Measurements from ENCODE around the gene DCC. TPM values are rescaled to one million over a fixed set of nuclear protein-coding genes. Genes with fewer than 3 reads are reported as not detected.

DCC gene
- total and polyA plus RNA-seq, 2 donors (not counting 1 experiment from before 2014, with no cell fraction given), result not detected

DNA sequence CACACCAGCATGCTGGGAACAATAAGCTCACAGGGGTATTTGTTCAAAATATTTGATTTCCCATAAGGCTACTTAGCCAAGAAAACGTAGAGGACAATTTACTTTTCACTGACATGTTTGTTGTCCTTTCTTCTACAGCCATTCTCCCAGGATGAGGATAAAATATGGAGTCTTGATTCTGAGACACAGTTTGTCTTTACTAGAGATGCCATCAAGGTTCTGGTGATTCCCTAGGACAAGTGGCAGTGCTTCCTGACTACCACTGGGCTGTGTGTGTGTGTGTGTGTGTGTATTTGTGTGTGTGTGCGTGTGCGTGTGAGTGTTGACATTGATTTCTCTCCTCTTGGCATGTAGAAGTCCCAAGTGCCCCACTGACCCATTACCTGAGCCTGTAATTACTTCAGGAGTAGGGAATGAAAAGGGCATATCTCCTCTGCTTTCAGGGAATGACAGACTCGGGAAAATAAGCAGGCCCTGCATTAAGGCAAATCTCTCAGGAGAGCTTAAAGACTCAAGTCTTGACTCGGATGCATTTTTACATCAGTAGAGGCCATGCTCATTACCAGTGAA, 761.6 kb downstream of the DCC start:
- H3K9me3 ChIP-seq (ENCODE audit: control extremely low read depth in 1 of 3, control insufficient read depth in 2 of 3, insufficient read depth in 1 of 3, low read length in 2 of 3), result no peaks in the 10 kb centered on the region
- TF ChIP-seq, protein P1, sequence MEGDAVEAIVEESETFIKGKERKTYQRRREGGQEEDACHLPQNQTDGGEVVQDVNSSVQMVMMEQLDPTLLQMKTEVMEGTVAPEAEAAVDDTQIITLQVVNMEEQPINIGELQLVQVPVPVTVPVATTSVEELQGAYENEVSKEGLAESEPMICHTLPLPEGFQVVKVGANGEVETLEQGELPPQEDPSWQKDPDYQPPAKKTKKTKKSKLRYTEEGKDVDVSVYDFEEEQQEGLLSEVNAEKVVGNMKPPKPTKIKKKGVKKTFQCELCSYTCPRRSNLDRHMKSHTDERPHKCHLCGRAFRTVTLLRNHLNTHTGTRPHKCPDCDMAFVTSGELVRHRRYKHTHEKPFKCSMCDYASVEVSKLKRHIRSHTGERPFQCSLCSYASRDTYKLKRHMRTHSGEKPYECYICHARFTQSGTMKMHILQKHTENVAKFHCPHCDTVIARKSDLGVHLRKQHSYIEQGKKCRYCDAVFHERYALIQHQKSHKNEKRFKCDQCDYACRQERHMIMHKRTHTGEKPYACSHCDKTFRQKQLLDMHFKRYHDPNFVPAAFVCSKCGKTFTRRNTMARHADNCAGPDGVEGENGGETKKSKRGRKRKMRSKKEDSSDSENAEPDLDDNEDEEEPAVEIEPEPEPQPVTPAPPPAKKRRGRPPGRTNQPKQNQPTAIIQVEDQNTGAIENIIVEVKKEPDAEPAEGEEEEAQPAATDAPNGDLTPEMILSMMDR (IDR thresholded peaks at IDR 0.05), result no peak
- no peak for TF ChIP-seq EZH2 (IDR thresholded peaks at IDR 0.05; ENCODE audit: borderline replicate concordance, insufficient read depth, low read depth, low read length, poor library complexity, severe bottlenecking)
- no peak overlapping the region for H3K9ac ChIP-seq (ENCODE audit: low read length)
- DNase-seq, result no peak
- no peak overlapping the region for H2AFZ ChIP-seq (ENCODE audit: insufficient read depth, low read depth, low read length, poor library complexity, severe bottlenecking)
- ChIA-PET CTCF (no interaction called here), POLR2A (no interaction called here)
- no peaks in the 10 kb centered on the region for H3K36me3 ChIP-seq (replicated peaks in 1 of 2; ENCODE audit: control extremely low read depth in 1 of 2, control insufficient read depth in 1 of 2, extremely low read depth in 1 of 2, insufficient read depth in 2 of 2, low read length in 1 of 2)
- no peak overlapping the region for H3K4me2 ChIP-seq (replicated peaks; ENCODE audit: low read depth, low read length, poor library complexity, severe bottlenecking)
- no peaks in the 10 kb centered on the region for H3K4me1 ChIP-seq (ENCODE audit: control insufficient read depth in 2 of 2, insufficient read depth in 2 of 2, low read length in 2 of 2)
- Mint-ChIP-seq H3K9me3 (ENCODE audit: insufficient read depth) (no peaks in the 10 kb centered on the region), H3K4me3 (no peak overlapping the region), H3K4me1 (no peaks in the 10 kb centered on the region), H3K27ac (no peak overlapping the region), H3K27me3 (no peaks in the 10 kb centered on the region)
- no peak for ATAC-seq (ENCODE audit: low read depth)
- no peak overlapping the region for H3K4me3 ChIP-seq (ENCODE audit: control extremely low read depth in 1 of 5, extremely low read depth in 1 of 5, insufficient read depth in 1 of 5, low read depth in 2 of 5, low read length in 4 of 5)
- intact Hi-C loops (cut with micrococcal nuclease), result no loop called here
- no peaks in the 10 kb centered on the region for H4K20me1 ChIP-seq (ENCODE audit: control insufficient read depth, insufficient read depth, low read length, poor library complexity, severe bottlenecking)
- WGBS (ENCODE audit: insufficient coverage), result 80% methylated on average over 2 of the region's 5 CpGs
- H3K27me3 ChIP-seq (replicated peaks in 1 of 4; ENCODE audit: control extremely low read depth in 1 of 4, control insufficient read depth in 3 of 4, insufficient read depth in 4 of 4, low read length in 3 of 4), result no peaks in the 10 kb centered on the region
- H3K27ac ChIP-seq (ENCODE audit: low read length in 2 of 2), result no peak overlapping the region
- H3K79me2 ChIP-seq (ENCODE audit: control insufficient read depth, insufficient read depth, low read length), result no peaks in the 10 kb centered on the region

DNA sequence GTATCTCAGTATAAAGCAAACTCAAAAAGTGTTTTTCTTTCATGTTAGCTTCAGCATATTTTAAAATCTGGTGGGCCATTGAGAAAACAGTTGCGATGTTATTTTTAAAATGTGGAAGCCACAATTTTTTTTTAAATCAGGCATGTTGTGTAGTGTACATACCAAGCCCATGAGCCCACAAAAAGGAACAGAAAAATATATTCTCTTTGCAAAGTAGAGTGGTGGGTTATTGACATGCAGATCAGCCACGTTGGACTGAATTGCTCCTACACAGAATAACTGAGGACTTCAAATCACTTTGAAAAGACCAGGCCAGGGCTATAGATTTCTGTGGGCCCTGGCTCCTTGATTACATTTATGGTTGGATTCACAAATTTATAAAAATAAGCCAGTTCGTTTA, 774.4 kb downstream of the DCC start:
- no peak for DNase-seq
- 80% methylated on average over 1 of the region's 3 CpGs for WGBS (ENCODE audit: insufficient coverage)
- CTCF ChIA-PET, result no interaction called here

More for the DNA sequence above, 774.4 kb downstream of the DCC start:
- H3K27ac ChIP-seq (ENCODE audit: low read length in 2 of 2), result no peak overlapping the region
- H3K4me2 ChIP-seq (replicated peaks; ENCODE audit: low read depth, low read length, poor library complexity, severe bottlenecking), result no peak overlapping the region
- no peaks in the 10 kb centered on the region for H3K79me2 ChIP-seq (ENCODE audit: control insufficient read depth, insufficient read depth, low read length)
- no peaks in the 10 kb centered on the region for H3K4me1 Mint-ChIP-seq
- no peak overlapping the region for H3K4me3 Mint-ChIP-seq
- intact Hi-C loops (cut with micrococcal nuclease), result no loop called here
- no peak overlapping the region for H3K27ac Mint-ChIP-seq
- no peak overlapping the region for H2AFZ ChIP-seq (ENCODE audit: insufficient read depth, low read depth, low read length, poor library complexity, severe bottlenecking)
- H3K9ac ChIP-seq (ENCODE audit: low read length), result no peak overlapping the region
- POLR2A ChIA-PET, result no interaction called here
- no peaks in the 10 kb centered on the region for H3K27me3 ChIP-seq (replicated peaks in 1 of 4; ENCODE audit: control extremely low read depth in 1 of 4, control insufficient read depth in 3 of 4, insufficient read depth in 4 of 4, low read length in 3 of 4)
- no peak for TF ChIP-seq EZH2 (IDR thresholded peaks at IDR 0.05; ENCODE audit: borderline replicate concordance, insufficient read depth, low read depth, low read length, poor library complexity, severe bottlenecking)
- TF ChIP-seq, protein P1 (IDR thresholded peaks at IDR 0.05), result no peak
- no peaks in the 10 kb centered on the region for H3K36me3 ChIP-seq (replicated peaks in 1 of 2; ENCODE audit: control extremely low read depth in 1 of 2, control insufficient read depth in 1 of 2, extremely low read depth in 1 of 2, insufficient read depth in 2 of 2, low read length in 1 of 2)
- H3K9me3 Mint-ChIP-seq (ENCODE audit: insufficient read depth), result no peaks in the 10 kb centered on the region
- H3K4me3 ChIP-seq (ENCODE audit: control extremely low read depth in 1 of 5, extremely low read depth in 1 of 5, insufficient read depth in 1 of 5, low read depth in 2 of 5, low read length in 4 of 5), result no peak overlapping the region
- no peaks in the 10 kb centered on the region for H4K20me1 ChIP-seq (ENCODE audit: control insufficient read depth, insufficient read depth, low read length, poor library complexity, severe bottlenecking)
- no peak for ATAC-seq (ENCODE audit: low read depth)
- peaks cover 0 to 1% (median 0%) of the 10 kb centered on the region in 3 donors for H3K9me3 ChIP-seq (ENCODE audit: control extremely low read depth in 1 of 3, control insufficient read depth in 2 of 3, insufficient read depth in 1 of 3, low read length in 2 of 3)
- no peaks in the 10 kb centered on the region for H3K27me3 Mint-ChIP-seq
- H3K4me1 ChIP-seq (ENCODE audit: control insufficient read depth in 2 of 2, insufficient read depth in 2 of 2, low read length in 2 of 2), result no peaks in the 10 kb centered on the region

All from B cell (primary cell).